GM23338 (cell line): ENCODE measurements around the gene SKIC8.

Source experiments
- POLR2AphosphoS5 ChIP-seq: IDR thresholded peaks from 2 replicates; pipeline ENCODE4 v1.6.1; 2016; ENCODE audit warnings: antibody characterized with exemption, low read depth
- REST ChIP-seq: IDR thresholded peaks from one replicate; pipeline ENCODE4 v1.6.1; 2018; ENCODE audit warnings: antibody characterized with exemption; ENCODE audit not compliant: unreplicated experiment
- TF ChIP-seq, protein P1 (sequence below), 2 experiments: fragments of 200-600 bp in 1 of 2; sonication (generic) in 1 of 2; conservative IDR thresholded peaks; 2 replicates each; pipeline versions ENCODE4 v1.5.1 to v1.6.1; 2016 to 2017; ENCODE audit warnings: antibody characterized with exemption in 2 of 2, low read depth in 2 of 2, mild to moderate bottlenecking in 2 of 2, moderate library complexity in 1 of 2

DNA sequence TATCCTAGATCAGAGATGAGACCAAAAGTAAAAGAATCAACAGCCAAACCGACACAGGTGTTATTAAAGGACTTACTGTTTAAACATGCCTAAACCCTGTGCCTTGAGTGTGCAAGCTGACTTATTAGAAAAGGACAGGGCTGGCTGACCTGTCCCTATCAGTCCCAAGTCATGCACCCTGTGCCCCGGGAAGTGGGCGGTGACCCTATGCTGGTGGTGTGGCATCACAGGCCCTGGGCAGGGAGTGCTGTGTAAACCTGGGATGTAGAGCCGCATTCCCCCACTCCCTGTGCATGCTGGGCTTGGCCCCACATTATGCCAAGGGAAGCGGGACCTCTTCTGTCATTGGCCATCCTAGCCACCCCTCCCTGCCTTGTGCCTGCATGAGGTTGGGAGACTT lies 24.4 kb downstream of the SKIC8 start:
- TF ChIP-seq, protein P1, sequence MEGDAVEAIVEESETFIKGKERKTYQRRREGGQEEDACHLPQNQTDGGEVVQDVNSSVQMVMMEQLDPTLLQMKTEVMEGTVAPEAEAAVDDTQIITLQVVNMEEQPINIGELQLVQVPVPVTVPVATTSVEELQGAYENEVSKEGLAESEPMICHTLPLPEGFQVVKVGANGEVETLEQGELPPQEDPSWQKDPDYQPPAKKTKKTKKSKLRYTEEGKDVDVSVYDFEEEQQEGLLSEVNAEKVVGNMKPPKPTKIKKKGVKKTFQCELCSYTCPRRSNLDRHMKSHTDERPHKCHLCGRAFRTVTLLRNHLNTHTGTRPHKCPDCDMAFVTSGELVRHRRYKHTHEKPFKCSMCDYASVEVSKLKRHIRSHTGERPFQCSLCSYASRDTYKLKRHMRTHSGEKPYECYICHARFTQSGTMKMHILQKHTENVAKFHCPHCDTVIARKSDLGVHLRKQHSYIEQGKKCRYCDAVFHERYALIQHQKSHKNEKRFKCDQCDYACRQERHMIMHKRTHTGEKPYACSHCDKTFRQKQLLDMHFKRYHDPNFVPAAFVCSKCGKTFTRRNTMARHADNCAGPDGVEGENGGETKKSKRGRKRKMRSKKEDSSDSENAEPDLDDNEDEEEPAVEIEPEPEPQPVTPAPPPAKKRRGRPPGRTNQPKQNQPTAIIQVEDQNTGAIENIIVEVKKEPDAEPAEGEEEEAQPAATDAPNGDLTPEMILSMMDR (conservative IDR thresholded peaks at IDR 0.05; ENCODE audit: low read depth in 2 of 2), result no peak
- TF ChIP-seq POLR2AphosphoS5, result no peak
- TF ChIP-seq REST, result no peak
